Prostate gland (tissue), 2 donors: ENCODE measurements around the gene ANKRD16.

Experiments
- POLR2A ChIP-seq: fragments of 450-650 bp; IDR thresholded peaks from one replicate; pipeline ENCODE4 v1.6.1; 2016; ENCODE audit warnings: antibody characterized with exemption, mild to moderate bottlenecking
- POLR2AphosphoS5 ChIP-seq: sonication (generic); formaldehyde crosslinking; IDR thresholded peaks from one replicate; pipeline ENCODE4 v1.6.1; 2017; ENCODE audit warnings: antibody characterized with exemption
- TF ChIP-seq, protein P1 (sequence below), 4 experiments: fragments of 200-600 bp in 2 of 4; fragments of 450-650 bp in 2 of 4; sonication (generic) in 2 of 4; IDR thresholded peaks; 1 replicate in 3 of 4; 2 replicates in 1 of 4; pipeline ENCODE4 v1.5.1; 2016 to 2019; ENCODE audit warnings: antibody characterized with exemption in 4 of 4, mild to moderate bottlenecking in 2 of 4, moderate library complexity in 2 of 4

DNA sequence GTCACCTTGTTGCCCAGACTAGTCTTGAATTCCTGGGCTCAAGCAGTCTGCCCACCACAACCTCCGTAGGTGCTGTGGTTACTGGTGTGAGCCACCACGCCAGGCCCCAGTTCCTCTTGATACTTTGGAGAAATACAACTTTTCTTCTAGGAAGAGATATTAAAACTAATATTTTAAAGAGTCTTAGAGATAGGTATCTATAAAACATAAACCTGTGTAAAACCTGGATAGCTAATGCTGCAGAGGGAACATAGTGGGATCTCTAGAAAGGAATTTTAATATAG is 71.7 kb downstream of the ANKRD16 start:
- TF ChIP-seq, protein P1, sequence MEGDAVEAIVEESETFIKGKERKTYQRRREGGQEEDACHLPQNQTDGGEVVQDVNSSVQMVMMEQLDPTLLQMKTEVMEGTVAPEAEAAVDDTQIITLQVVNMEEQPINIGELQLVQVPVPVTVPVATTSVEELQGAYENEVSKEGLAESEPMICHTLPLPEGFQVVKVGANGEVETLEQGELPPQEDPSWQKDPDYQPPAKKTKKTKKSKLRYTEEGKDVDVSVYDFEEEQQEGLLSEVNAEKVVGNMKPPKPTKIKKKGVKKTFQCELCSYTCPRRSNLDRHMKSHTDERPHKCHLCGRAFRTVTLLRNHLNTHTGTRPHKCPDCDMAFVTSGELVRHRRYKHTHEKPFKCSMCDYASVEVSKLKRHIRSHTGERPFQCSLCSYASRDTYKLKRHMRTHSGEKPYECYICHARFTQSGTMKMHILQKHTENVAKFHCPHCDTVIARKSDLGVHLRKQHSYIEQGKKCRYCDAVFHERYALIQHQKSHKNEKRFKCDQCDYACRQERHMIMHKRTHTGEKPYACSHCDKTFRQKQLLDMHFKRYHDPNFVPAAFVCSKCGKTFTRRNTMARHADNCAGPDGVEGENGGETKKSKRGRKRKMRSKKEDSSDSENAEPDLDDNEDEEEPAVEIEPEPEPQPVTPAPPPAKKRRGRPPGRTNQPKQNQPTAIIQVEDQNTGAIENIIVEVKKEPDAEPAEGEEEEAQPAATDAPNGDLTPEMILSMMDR (IDR thresholded peaks at IDR 0.05): no peak
- no peak for TF ChIP-seq POLR2A
- no peak for TF ChIP-seq POLR2AphosphoS5
